Spleen (tissue), 7 donors: Measurements from ENCODE around the gene MMP23B.
"Not testable (repeated sequence)": the region's sequence is repeated elsewhere in the genome, so short reads cannot be mapped to it uniquely, and the experiment has no call there.

ENCODE experiments used
- CTCF ChIP-seq, 11 experiments: fragments of 200-600 bp in 7 of 11; fragments of 450-650 bp in 4 of 11; sonication (generic) in 4 of 11; IDR thresholded peaks in 8 of 11; conservative IDR thresholded peaks in 3 of 11; 1 replicate in 7 of 11; 2 replicates in 4 of 11; pipeline versions ENCODE4 v1.4.0 to v1.8.0; 2016 to 2021; ENCODE audit warnings: antibody characterized with exemption in 11 of 11, inconsistent platforms in 4 of 11, mild to moderate bottlenecking in 1 of 11
- POLR2A ChIP-seq, 3 donors: fragments of 450-650 bp; IDR thresholded peaks; one replicate each; pipeline ENCODE4 v1.5.1; 2017; ENCODE audit warnings: antibody characterized with exemption in 3 of 3, mild to moderate bottlenecking in 1 of 3
- POLR2AphosphoS5 ChIP-seq, 3 donors: sonication (generic); formaldehyde crosslinking; IDR thresholded peaks; one replicate each; pipeline ENCODE4 v1.5.1; 2017; ENCODE audit warnings: antibody characterized with exemption in 3 of 3
- donor health status: DM: no; HTN: no; CAD: no; lungs with moderate emphysema.
- donor health status: DM: no; HTN: no; CAD: no.
- donor health status: DM: no; HTN: no; CAD: no.

- TF ChIP-seq POLR2AphosphoS5 (IDR thresholded peaks at IDR 0.05); CTCF (IDR thresholded peaks at IDR 0.05 in 8 of 11, conservative IDR thresholded peaks at IDR 0.05 in 3 of 11); POLR2A (IDR thresholded peaks at IDR 0.05): not testable (repeated sequence)
Observed at GRCh38 chr1:1640081-1640480, 8.1 kb downstream of the MMP23B start.
